ENCODE data around the gene MTUS2.

MTUS2 gene

DNA sequence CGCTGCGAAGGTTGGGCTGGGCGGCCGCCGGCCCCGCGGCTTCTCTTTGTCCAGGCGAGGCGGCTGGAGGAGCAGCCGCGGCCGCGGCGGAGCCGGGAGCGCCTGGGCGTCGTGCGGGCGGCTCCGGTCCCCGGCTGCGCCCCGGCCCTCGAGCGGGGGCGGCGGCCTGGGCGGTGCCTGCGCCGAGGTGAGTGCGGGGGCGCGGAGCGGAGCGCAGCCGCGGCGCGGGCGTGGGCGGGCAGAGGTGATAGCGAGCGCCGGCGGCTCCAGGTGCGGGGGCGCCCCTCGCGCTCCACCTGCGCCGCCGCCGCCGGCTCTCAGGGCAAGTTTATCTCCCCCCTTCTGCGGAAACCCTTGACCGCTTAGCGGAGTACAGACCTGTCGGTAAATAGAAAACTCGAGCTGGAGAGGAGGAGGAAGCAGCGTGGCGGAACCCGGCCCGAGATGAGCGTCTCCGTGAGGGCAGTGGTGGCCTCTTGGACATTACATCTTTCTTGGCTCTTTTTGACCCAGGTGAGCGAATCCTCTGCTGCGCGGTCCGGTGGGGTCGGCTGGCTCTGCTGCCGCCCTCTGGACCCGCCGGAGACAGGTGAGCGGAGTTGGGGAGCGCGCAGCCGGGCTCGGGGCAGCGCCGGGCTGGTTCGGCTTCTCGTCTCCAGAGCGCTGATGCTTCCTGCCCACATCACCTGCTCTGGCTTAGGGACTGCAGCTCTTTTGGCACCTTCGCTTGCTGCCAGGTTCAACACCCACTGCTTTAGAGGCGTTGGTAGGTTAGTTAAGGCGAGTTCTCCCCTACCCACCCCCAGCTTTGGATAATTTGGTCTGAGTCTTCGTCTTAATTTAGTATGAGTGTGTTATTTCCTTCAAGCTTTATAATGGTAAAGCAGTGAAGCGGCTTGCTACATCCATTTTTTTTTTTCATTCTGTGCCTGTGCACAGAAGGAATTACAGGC, at the start of gene MTUS2:
MTUS2 (plus strand) TSS at position 241 of the 953 bp plus-strand sequence.
- DNase-seq (ENCODE audit: low spot score): no peak

- no peak for DNase-seq (ENCODE audit: low spot score)
These were observed 41.6 kb upstream of the MTUS2 start for GRCh38 chr13:28778308-28779215.

GRCh38 chr13:28792992-28793391, 27.1 kb upstream of the MTUS2 start:
- DNase-seq (ENCODE audit: low spot score): no peak

- DNase-seq (ENCODE audit: low spot score): no peak
These were observed 25.7 kb upstream of the MTUS2 start for GRCh38 chr13:28794396-28794795.

- no peak for DNase-seq (ENCODE audit: low spot score)
These were observed 23.2 kb upstream of the MTUS2 start for GRCh38 chr13:28796938-28797257.

DNA sequence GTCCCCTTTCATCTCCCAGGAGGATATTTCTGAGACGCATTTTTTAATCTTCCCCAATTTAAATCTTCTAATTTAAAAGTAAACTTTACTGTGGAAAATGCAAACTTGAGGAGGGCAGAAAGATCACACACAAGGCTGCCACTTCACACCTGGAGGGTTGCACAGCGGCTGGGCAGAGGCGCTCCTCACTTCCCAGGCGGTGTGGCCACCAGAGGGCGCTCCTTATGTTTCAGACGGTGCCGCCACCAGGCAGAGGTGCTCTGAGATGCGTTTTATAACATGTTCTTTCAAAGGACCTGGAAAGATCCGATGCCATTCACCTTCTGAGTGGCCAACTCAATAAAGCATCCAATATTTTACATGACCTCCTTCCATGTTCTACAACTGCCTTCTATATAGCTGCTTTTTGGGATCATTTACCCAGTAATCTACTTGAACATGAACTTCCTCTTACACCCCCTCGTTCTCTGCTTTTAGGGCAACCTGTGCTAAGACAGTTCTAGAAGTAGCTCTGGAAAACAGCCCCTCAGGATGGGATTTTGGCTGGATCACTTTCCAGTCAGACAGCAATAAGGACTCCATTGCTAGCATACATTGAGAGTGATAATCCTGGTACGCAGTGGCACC, 14.8 kb upstream of the MTUS2 start:
- DNase-seq (ENCODE audit: low spot score): peak; percentile 8

GRCh38 chr13:28817204-28817603, 2.9 kb upstream of the MTUS2 start:
- no peak for DNase-seq (ENCODE audit: low spot score)

GRCh38 chr13:28819046-28819730, 951 bp upstream of the MTUS2 start:
- DNase-seq (ENCODE audit: low spot score): no peak

- DNase-seq (ENCODE audit: low spot score): no peak
These were observed 422 bp upstream of the MTUS2 start for GRCh38 chr13:28819735-28820098.

- DNase-seq (ENCODE audit: low spot score): no peak
These were observed 2.0 kb downstream of the MTUS2 start for GRCh38 chr13:28822151-28822550.

DNA sequence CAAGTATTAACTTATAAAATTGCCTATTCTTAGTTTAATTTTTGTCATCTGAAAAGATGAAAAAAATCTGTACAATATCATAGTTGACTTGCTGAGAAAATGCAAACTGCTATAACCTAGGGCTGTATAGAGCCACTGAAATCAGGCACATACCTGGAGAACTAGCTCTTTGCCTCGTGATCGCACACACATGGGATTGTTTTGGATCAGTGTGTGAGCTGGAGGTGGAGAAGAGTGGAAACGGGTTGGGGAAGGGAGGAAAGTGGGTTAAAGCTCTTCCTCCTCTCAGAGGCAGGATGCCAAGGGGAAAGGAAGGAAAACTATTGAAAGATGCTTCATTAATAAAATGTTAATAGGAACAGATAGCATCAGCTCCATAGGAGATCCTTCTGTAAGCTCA, 2.7 kb downstream of the MTUS2 start:
- no peak for DNase-seq (ENCODE audit: low spot score)

DNA sequence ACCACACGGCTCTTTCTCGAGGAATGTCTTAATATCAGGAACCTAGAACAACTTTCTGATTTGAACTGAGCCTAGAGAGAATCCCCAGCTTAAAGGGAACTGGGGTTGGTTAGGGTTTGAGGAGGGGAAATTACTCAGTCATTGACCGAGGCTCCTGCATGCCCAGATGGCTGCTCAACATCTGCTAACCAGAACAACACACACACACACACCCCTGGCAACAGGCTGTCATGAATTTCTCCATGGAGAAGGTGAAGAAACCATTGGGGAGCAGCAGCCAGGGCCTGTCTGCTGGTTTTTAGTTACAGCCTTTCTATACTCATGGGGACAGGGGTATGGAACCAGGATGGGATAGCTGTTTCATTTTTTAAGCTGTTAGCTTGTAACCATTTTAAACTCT, 5.2 kb downstream of the MTUS2 start:
- no peak for DNase-seq (ENCODE audit: low spot score)

- no peak for DNase-seq (ENCODE audit: low spot score)
These were observed 6.2 kb downstream of the MTUS2 start for GRCh38 chr13:28826368-28826767.

GRCh38 chr13:28830580-28830979, 10.4 kb downstream of the MTUS2 start:
- DNase-seq (ENCODE audit: low spot score): no peak

- no peak for DNase-seq (ENCODE audit: low spot score)
These were observed 11.0 kb downstream of the MTUS2 start for GRCh38 chr13:28831117-28831516.

DNA sequence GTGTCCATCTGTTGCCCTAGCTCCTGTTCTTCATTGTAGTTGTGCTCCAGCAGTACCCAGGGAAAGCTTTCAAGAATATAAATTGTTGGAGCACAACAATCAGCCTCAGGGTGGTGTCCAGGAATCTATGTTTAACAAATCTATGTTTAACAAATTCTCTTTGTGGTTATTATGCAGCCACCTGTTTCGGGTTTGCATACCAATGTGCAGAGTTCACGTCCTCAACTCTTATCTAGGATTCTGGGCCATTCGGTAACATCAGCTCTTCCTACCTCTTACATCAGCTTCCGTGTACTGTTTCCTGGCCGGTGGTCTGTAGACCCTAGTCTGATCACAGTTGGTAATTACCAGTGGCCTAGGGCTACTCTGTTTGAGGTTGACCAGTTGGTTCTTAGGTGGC, 17.0 kb downstream of the MTUS2 start:
- DNase-seq (ENCODE audit: low spot score): no peak

DNA sequence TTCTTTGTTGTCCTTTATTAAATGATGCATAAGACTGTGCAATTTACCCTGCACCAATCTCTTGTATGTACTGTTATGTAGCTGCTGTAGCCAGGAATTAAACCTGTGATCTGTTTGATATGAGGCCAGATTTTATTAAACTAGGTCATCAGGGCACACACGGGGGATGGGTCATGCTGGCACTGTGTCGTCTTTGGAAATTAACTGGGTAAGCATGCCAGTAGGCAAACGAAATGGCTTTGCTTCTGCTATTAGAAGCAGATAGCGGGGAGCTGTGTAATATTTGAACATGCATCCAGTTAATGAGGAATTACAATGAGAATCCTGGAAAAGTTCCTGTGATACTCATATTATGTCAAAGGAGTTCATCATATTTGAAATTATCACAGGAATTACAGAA, 23.5 kb downstream of the MTUS2 start:
- no peak for DNase-seq (ENCODE audit: low spot score)

GRCh38 chr13:28849441-28849840, 29.3 kb downstream of the MTUS2 start:
- no peak for DNase-seq (ENCODE audit: low spot score)

DNA sequence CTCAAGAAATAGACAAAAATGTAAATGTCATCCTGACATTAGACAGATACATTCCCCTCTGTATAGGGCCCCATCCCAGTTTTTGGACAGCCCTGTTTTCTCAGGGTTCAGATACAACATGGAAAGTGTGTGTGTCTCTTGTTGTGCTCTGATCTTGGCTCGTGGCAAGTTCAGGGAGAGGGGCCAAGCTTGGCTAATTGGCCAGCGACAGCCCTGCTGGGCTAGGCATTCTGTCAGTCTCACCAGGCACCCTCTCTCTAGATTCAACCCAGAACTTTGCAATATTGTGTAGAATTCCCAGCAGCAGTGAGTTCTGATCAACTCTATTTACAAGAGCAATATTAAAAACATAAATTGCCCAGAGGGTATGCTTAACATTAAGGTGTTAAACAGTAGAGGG, 30.1 kb downstream of the MTUS2 start:
- DNase-seq (ENCODE audit: low spot score): no peak

DNA sequence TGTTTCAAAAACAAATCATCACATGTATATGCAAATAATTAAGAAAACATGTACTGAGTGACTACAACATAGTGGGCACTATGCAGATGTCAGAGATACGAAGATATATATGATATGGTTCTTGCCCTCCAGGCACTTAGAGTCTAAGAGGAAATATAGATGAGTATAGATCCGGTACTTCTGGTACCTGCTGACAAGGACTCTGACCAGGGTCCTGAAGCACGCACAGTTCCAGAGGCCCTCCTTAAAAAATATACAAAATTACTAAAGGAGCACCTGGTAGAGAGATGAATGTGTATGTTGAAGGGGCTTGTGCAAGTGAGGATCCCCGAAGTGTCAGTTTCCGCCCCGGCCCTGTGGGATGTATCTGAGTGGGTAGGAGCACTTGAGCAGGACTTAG, 31.3 kb downstream of the MTUS2 start:
- DNase-seq (ENCODE audit: low spot score): no peak

DNA sequence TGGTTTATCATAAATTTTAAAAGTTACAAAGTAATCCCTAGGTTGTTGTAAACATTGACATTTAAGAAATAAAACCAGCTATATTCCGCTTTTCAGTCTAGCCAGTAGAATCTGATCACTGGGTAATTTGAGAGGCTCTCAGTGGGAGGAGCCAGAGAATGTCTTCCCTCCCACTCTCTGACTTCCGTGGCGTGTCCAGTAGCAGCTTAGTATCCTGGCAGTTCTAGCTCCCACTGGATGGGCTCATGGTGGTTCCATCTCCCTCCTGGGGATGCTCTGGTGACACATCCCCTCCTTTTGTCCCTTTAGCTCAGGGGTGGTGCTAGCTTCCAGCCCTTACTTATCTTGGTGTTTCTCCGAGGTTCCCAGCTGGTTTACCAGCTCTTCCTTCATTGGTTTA, 34.5 kb downstream of the MTUS2 start:
- no peak for DNase-seq (ENCODE audit: low spot score)

DNA sequence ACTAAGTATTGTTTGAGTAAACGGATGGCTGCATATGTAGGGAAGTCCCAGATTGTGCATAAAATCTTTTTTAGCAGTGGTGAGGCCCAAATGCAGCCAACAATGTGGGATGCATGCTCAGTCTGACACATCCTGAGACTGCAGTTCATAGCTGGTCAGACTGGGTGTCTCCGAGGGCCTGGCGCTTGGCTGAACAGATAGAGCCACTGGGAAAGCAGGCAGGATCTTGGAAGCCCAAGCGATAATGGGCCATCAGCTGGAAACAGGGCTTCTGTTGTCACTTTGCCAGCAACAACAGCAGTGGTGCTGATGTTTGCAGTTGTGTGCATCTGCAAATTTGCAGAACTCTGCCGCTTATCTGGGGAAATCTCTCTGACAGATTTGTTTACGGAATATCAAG, 36.1 kb downstream of the MTUS2 start:
- no peak for DNase-seq (ENCODE audit: low spot score)
